GM12878 (cell line): ENCODE data around the gene MICALL2. TPM values are rescaled to one million over a fixed set of nuclear protein-coding genes. Genes with fewer than 3 reads are reported as not detected.

Experiments used
- CEBPB ChIP-seq, 2 experiments: fragments of 150-350 bp in 1 of 2; IDR thresholded peaks; 2 replicates each; pipeline ENCODE4 v1.6.1; 2012 to 2014; ENCODE audit warnings: low read depth in 2 of 2, low read length in 2 of 2, borderline replicate concordance in 1 of 2, inconsistent platforms in 1 of 2
- E4F1 ChIP-seq: fragments of 450-650 bp; IDR thresholded peaks from 2 replicates; pipeline ENCODE4 v1.6.1; 2018; ENCODE audit warnings: borderline replicate concordance, mild to moderate bottlenecking; ENCODE audit not compliant: partially characterized antibody
- KAT2A ChIP-seq: conservative IDR thresholded peaks from 2 replicates; pipeline ENCODE4 v1.6.1; 2011; ENCODE audit warnings: low read depth, low read length; ENCODE audit not compliant: control insufficient read depth
- POLR2A ChIP-seq: IDR thresholded peaks from 2 replicates; pipeline ENCODE4 v1.6.1; 2011; ENCODE audit warnings: low read depth, mild to moderate bottlenecking, low read length
- SMAD1 ChIP-seq: fragments of 450-650 bp; IDR thresholded peaks from 2 replicates; pipeline ENCODE4 v1.6.1; 2018; ENCODE audit warnings: mild to moderate bottlenecking, low read depth; ENCODE audit not compliant: partially characterized antibody
- TCF12 ChIP-seq: IDR thresholded peaks from 2 replicates; pipeline ENCODE4 v1.6.1; 2011; ENCODE audit warnings: low read depth, mild to moderate bottlenecking, low read length
- polyA plus RNA-seq, 11 experiments: library from polyadenylated mRNA; depleted of rRNA in 4 of 11; unstranded in 6 of 11; stranded (reverse) in 5 of 11; fragments of >200 nt; fragmentation: Nextera tagmentation in 4 of 11; fragmentation: Illumina TruSeq in 1 of 11; extraction: Ambion mirVana in 4 of 11; extraction: Trizol in 1 of 11; gene quantifications; 1 replicate in 1 of 11; 2 replicates in 10 of 11; pipeline versions ENCODE4 v1.2.1 to v1.2.3, GENCODE V29; 2011 to 2016; ENCODE audit warnings: inconsistent platforms in 2 of 11, missing spikeins in 2 of 11, low read depth in 1 of 11
- total RNA-seq, 4 experiments: library from RNA; depleted of rRNA in 3 of 4; stranded (reverse); fragments of >200 nt in 3 of 4; fragmentation: Illumina TruSeq in 1 of 4; extraction: Trizol in 1 of 4; gene quantifications; 2 replicates each; pipeline versions ENCODE4 v1.2.1 to v1.2.3, GENCODE V29; 2013 to 2021
- TF ChIP-seq, protein P1 (sequence below): IDR thresholded peaks from 2 replicates; pipeline ENCODE4 v1.6.1; 2011; ENCODE audit warnings: borderline replicate concordance, low read depth, mild to moderate bottlenecking, moderate library complexity, low read length; ENCODE audit not compliant: insufficient read depth, poor library complexity, severe bottlenecking
- TF ChIP-seq, protein P2 (sequence below): fragments of 450-650 bp; formaldehyde crosslinking; IDR thresholded peaks from 2 replicates; pipeline ENCODE4 v1.4.0; 2022; ENCODE audit warnings: mild to moderate bottlenecking, moderate library complexity

The MICALL2 gene
- total and polyA plus RNA-seq, 10 of the 15 experiments (the other 5 are each of a cell fraction or from before 2014, with no cell fraction given), result 0.04 to 1.7 (median 0.83) TPM; not detected in 3

- TF ChIP-seq, protein P1, sequence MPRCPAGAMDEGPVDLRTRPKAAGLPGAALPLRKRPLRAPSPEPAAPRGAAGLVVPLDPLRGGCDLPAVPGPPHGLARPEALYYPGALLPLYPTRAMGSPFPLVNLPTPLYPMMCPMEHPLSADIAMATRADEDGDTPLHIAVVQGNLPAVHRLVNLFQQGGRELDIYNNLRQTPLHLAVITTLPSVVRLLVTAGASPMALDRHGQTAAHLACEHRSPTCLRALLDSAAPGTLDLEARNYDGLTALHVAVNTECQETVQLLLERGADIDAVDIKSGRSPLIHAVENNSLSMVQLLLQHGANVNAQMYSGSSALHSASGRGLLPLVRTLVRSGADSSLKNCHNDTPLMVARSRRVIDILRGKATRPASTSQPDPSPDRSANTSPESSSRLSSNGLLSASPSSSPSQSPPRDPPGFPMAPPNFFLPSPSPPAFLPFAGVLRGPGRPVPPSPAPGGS, result no peak
- TF ChIP-seq CEBPB (IDR thresholded peaks at IDR 0.05; ENCODE audit: borderline replicate concordance in 1 of 2, low read depth in 2 of 2, low read length in 2 of 2) (no peak), TCF12 (no peak), SMAD1 (no peak), E4F1 (no peak), KAT2A (no peak), POLR2A (no peak)
- TF ChIP-seq, protein P2, sequence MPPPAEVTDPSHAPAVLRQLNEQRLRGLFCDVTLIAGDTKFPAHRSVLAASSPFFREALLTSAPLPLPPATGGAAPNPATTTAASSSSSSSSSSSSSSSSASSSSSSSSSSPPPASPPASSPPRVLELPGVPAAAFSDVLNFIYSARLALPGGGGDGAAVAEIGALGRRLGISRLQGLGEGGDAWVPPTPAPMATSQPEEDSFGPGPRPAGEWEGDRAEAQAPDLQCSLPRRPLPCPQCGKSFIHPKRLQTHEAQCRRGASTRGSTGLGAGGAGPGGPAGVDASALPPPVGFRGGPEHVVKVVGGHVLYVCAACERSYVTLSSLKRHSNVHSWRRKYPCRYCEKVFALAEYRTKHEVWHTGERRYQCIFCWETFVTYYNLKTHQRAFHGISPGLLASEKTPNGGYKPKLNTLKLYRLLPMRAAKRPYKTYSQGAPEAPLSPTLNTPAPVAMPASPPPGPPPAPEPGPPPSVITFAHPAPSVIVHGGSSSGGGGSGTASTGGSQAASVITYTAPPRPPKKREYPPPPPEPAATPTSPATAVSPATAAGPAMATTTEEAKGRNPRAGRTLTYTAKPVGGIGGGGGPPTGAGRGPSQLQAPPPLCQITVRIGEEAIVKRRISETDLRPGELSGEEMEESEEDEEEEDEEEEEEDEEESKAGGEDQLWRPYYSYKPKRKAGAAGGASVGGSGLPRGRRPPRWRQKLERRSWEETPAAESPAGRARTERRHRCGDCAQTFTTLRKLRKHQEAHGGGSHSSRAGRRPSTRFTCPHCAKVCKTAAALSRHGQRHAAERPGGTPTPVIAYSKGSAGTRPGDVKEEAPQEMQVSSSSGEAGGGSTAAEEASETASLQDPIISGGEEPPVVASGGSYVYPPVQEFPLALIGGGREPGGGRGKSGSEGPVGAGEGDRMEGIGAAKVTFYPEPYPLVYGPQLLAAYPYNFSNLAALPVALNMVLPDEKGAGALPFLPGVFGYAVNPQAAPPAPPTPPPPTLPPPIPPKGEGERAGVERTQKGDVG (CRISPR knock-in tag), result no peak
These were observed 8.3 kb downstream of the MICALL2 start (continued) for GRCh38 chr7:1450987-1451386.
